Mucosa of descending colon (tissue), 3 donors: ENCODE measurements around the gene RUBCN. TPM values are rescaled to one million over a fixed set of nuclear protein-coding genes. Genes with fewer than 3 reads are reported as not detected.
"Not testable (repeated sequence)": the region's sequence is repeated elsewhere in the genome, so short reads cannot be mapped to it uniquely, and the experiment has no call there.

Experiments used
- ATAC-seq: fragments of 200-7000 bp; cut with Tn5 transposase; one replicate; pipeline ENCODE4 v1.9.1; 2020; ENCODE audit warnings: mild to moderate bottlenecking, moderate library complexity
- DNase-seq, 3 donors: peaks; one replicate each; pipeline ENCODE4 v3.0.0-alpha.2; 2020
- H3K36me3 ChIP-seq: fragments of 200-600 bp; one replicate; pipeline ENCODE4 v1.8.0; 2021; ENCODE audit warnings: low read depth, mild to moderate bottlenecking
- H3K4me1 ChIP-seq: fragments of 200-600 bp; one replicate; pipeline ENCODE4 v1.8.0; 2021; ENCODE audit warnings: low read depth, mild to moderate bottlenecking
- H3K4me3 ChIP-seq: fragments of 200-600 bp; one replicate; pipeline ENCODE4 v1.8.0; 2021; ENCODE audit warnings: mild to moderate bottlenecking
- H3K9me3 ChIP-seq: fragments of 200-600 bp; one replicate; pipeline ENCODE4 v1.8.0; 2021; ENCODE audit warnings: mild to moderate bottlenecking
- intact Hi-C, 2 donors: fragments of 100-400 bp; cut with DNase I in 1 of 2; cut with micrococcal nuclease in 1 of 2; formaldehyde crosslinking; loops; one replicate each; pipeline versions ENCODE4 v1.11.0 to v1.11.1; 2022; cut with DNase I, micrococcal nuclease
- total RNA-seq, 3 donors: library from RNA; stranded (reverse); fragmentation: NEBNext Ultra II Directional in 2 of 3; extraction: Animal tissue kit (Norgen Biotek cat#: 25700) in 2 of 3; gene quantifications; one replicate each; pipeline versions ENCODE4 v1.2.1 to v1.2.4, GENCODE V29; 2021 to 2023
- donor health status: DM: no; HTN: no; CAD: no; lungs with moderate emphysema.
- donor health status: DM: no; HTN: no; CAD: no.
- donor health status: DM: no; HTN: yes; CAD: no.

RUBCN gene
- total RNA-seq, 3 donors from 2014 or later, result 18.8 to 27.6 (median 23.5) TPM

- H3K4me1 ChIP-seq, H3K4me3 ChIP-seq, DNase-seq, intact Hi-C loops, H3K9me3 ChIP-seq, ATAC-seq, H3K36me3 ChIP-seq: not testable (repeated sequence)
Observed at GRCh38 chr3:197647649-197648048, 89.1 kb downstream of the RUBCN start.

- not testable (repeated sequence) for DNase-seq
Observed at GRCh38 chr3:197647191-197647590, 89.5 kb downstream of the RUBCN start.

GRCh38 chr3:197646294-197646693, 90.4 kb downstream of the RUBCN start:
- ATAC-seq, H3K4me1 ChIP-seq, H3K4me3 ChIP-seq, DNase-seq, H3K36me3 ChIP-seq, H3K9me3 ChIP-seq, intact Hi-C loops: not testable (repeated sequence)

More at GRCh38 chr3:197647191-197647590, 89.5 kb downstream of the RUBCN start:
- H3K4me3 ChIP-seq, H3K36me3 ChIP-seq, H3K4me1 ChIP-seq, H3K9me3 ChIP-seq, ATAC-seq, intact Hi-C loops: not testable (repeated sequence)

GRCh38 chr3:197637556-197637955, 99.1 kb downstream of the RUBCN start:
- ATAC-seq, H3K4me1 ChIP-seq, H3K4me3 ChIP-seq, H3K36me3 ChIP-seq, intact Hi-C loops, H3K9me3 ChIP-seq, DNase-seq: not testable (repeated sequence)

GRCh38 chr3:197631989-197632388, 104.7 kb downstream of the RUBCN start:
- intact Hi-C loops, ATAC-seq, H3K4me3 ChIP-seq, H3K4me1 ChIP-seq, H3K9me3 ChIP-seq, H3K36me3 ChIP-seq, DNase-seq: not testable (repeated sequence)

GRCh38 chr3:197630766-197631165, 105.9 kb downstream of the RUBCN start:
- H3K4me3 ChIP-seq, DNase-seq, H3K9me3 ChIP-seq, H3K4me1 ChIP-seq, H3K36me3 ChIP-seq, ATAC-seq, intact Hi-C loops: not testable (repeated sequence)

- ATAC-seq, intact Hi-C loops, H3K4me3 ChIP-seq, H3K36me3 ChIP-seq, H3K4me1 ChIP-seq, H3K9me3 ChIP-seq, DNase-seq: not testable (repeated sequence)
Observed at GRCh38 chr3:197629286-197629685, 107.4 kb downstream of the RUBCN start.

- intact Hi-C loops, H3K4me1 ChIP-seq, H3K36me3 ChIP-seq, H3K9me3 ChIP-seq: not testable (repeated sequence)
- ATAC-seq (peak; percentile 95), DNase-seq (peak; percentile 89 to 95 (median 91))
- H3K4me3 ChIP-seq, result peak overlapping the region; percentile 50
Observed at GRCh38 chr3:197627772-197628523, 108.8 kb downstream of the RUBCN start.

- H3K9me3 ChIP-seq, H3K36me3 ChIP-seq, H3K4me1 ChIP-seq, intact Hi-C loops: not testable (repeated sequence)
- ATAC-seq (peak; percentile 91), DNase-seq (peak in 2 of 3 donors; percentile 62 to 83)
- H3K4me3 ChIP-seq, result peak overlapping the region; percentile 50
Observed at GRCh38 chr3:197627158-197627771, 109.4 kb downstream of the RUBCN start.

GRCh38 chr3:197626404-197627157, 110.1 kb downstream of the RUBCN start:
- H3K9me3 ChIP-seq, DNase-seq, H3K36me3 ChIP-seq, intact Hi-C loops, H3K4me3 ChIP-seq, H3K4me1 ChIP-seq: not testable (repeated sequence)
- peak; percentile 59 for ATAC-seq

- intact Hi-C loops, H3K36me3 ChIP-seq, H3K9me3 ChIP-seq, H3K4me1 ChIP-seq, H3K4me3 ChIP-seq, DNase-seq, ATAC-seq: not testable (repeated sequence)
Observed at GRCh38 chr3:197621478-197621877, 115.2 kb downstream of the RUBCN start.
